Islet of Langerhans (tissue), 1 donor: ENCODE measurements around the gene HOXB9.

Experiments
- FAIRE-seq: peaks from one replicate; lab custom pipeline; 2011; peaks lifted over from hg19 to GRCh38; lab: Jason Lieb, UNC

HOXB9 gene

DNA sequence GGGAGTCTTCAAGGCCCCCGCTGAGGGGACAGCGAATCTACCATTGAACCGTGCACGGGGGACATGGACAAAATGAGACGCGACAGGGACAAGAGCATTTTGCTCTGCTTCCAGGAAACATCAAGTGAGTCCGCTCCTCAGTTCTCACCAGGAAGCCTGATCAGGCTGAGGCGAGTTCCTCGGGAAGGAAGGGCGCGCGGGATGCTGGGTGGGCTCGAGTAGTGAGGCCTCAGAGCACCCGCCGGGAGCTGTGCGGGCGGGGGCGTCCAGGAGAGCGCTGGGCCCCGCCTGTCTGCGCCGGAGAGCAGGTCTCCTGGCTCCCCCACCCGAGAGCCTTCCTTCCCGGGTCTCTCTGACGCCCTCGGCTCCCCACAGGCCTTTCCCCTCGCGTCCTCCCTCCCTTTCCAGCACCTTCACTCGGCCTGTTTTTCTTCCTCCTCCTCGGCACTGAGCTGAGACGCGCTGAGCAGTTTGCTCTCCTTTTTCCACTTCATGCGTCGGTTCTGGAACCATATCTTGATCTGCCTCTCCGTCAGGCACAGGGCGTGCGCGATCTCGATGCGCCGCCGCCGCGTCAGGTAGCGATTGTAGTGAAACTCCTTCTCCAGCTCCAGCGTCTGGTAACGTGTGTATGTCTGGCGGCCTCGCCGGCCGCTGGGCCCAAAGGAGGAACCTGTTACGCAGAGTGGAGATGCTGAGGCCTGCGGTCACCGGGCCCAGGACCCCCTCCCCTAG, 30.0 kb downstream of the HOXB9 start:
- FAIRE-seq: no peak

DNA sequence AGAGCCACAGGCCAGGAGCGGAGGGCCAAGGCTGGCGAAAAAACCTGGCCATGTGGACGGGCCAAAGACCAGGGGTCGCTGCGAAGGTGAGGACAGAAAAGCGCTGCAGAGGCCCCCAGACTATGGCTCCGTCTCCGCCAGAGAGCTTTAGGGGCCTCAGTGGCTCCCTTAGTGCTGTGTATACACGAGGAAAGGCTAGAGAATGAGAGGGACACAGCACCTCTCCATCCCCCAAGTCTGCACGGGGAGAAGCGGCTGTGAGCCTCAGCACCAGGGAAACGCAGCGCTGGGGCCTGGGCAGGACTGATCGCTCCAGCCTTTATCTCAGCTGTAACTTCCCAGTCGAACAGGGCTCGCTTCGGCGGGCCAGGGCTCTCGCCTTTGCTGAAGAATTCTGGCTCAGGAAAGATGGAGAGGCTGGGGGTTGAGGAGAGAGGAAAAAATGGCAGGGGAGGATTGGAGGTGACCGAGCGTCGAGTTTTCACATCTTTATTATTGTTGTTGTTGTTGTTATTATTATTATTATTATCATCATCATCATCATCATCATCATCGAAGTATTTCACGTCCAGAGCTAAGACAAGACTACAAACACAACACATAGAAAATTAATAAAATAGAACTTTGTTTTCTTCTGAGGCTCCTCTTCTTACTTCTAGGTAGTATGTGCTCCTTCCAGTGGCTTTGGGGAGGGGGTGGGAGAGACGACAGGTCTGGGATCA, 30.7 kb downstream of the HOXB9 start:
- no peak for FAIRE-seq

DNA sequence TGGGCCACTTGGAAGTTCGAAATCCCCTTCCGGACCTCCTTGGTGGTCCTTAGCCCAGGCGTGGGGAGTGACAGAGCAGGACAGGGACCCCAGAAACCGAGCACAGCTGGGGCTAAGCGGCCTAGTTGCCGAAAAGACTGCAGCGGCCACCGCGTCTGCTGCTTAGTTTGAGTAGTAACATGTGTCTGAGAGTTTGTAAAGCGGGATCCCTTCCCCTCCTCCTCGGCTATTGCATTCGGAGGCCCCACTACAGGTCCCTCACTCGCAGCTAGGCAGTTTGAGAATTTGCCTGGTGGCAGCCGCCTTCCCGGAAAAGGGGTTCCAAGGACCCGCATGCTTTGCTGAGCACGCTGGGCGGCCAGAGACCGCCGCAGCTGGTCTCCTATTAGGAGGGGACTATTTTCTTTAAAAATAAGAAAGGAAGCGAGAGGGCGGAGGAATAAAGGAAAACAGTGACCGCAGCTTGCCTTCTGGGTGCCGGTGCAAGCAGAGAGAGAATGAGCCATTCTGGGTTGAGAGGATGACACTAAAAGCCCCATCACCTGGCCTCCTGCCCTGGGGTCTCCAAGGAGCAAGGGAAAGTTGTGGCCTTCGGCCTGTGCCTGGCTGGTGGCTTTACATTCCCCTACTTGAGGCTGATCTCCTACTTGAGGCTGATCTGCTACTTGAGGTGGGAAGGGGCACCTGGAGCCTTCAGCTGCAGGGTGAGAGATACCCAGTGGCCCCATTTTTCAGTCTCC, 31.4 kb downstream of the HOXB9 start:
- FAIRE-seq: no peak

DNA sequence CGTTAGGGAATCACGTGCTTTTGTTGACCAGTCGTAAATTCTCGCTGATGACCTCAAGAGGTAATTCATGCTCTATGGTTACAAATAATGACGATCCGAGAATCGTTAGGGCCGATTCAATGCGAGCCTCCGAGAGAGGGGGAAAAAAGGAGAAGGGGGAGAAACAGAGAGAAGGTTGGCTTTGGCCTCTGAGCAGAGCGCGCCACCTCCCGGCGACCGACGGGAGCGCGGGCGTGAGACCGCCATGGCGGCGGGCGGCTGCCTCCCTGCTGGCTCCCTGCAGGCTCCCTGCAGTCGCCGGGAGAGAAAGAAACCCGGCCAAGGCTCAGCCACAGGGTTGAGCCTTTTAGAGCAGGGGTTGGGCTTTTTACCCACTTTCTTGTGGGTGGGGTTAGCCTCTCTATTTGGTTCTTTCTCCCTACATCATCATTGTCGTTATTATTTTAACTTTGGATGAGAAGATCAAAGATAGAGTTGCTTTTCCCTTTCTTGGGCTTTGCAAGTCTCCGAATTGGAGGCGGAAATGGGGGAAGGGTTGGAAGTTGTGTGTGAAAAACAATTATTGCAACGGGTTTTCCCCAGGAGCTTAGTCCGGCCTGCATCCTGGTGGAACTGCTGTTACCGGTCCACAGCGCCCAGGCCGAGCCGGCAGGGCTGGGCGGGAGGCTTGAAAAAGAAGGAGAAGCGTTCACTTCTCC, 32.2 kb downstream of the HOXB9 start:
- no peak for FAIRE-seq

DNA sequence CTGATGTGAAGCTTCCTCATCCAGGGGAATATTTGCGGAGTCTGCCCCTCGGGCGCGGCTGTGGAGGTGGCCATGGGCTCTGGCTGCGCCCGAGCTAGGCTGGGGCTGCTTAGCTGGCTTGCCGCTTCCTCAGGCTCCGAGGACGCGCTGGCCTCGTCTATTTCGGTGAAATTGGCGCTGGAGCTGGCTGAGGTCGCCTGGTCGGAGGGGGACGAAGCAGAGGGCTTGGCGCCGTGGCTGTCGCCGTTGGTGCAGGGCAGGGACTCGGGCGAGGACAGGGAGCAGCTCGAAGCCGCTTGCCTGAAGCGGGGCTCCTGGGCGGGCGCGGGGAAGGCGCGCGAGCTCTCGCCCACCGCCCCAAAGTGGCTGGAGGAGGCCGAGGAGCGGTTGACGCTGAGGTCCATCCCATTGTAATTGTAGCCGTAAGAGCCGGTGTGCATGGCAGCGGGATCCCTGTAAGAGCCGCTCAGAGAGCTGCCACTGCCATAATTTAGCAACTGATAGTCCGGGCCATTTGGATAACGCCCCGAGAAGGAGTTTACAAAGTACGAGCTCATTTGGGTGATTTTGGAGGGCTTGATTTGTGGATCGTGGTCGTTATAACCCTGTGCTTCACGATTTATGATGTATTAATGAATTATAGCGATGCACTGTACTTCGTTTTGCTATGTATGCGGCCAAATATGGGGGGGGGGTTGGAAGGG, 32.9 kb downstream of the HOXB9 start, which contains the start of gene HOXB5:
TSS of gene HOXB5 (minus strand) at position 654 of the 704 bp plus-strand sequence. CDS start at position 557, 97 bp downstream.
- FAIRE-seq: no peak

DNA sequence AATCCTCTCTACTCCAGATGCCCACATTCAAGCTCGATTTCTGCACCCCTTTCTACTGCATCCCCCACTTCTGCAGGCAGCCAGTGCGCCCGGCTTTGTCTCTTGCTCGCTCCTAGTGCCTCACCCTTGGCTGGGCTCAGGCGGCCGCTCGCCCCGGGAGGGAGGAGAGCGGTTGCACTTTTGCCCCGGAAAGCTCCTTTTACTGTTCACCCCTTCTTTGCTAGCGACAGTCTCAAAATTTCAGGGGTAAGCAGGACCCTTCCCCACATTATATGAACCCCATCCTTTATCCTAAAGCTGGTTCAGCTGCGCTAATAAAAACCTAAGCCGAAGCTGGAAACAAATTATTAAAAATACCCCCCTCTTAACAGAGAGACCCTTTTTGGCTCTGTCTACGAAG, 33.6 kb downstream of the HOXB9 start:
- no peak for FAIRE-seq

DNA sequence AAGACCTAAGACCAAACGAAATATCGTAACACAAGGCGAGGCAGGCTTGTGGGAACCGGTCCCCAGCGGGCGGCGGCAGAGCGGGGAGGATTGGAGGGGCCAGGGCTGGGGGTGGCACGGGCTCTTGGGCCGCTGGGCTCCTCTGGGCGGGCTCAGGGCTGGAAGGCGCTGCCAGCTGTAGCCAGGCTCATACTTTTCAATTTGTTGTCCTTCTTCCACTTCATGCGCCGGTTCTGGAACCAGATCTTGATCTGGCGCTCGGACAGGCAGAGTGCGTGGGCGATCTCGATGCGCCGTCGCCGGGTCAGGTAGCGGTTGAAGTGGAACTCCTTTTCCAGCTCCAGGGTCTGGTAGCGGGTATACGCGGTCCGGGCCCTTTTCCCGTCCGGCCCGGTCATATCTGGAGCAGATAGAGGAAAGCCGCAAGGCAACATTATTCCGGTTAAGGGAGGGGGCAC, 34.1 kb downstream of the HOXB9 start:
- no peak for FAIRE-seq

DNA sequence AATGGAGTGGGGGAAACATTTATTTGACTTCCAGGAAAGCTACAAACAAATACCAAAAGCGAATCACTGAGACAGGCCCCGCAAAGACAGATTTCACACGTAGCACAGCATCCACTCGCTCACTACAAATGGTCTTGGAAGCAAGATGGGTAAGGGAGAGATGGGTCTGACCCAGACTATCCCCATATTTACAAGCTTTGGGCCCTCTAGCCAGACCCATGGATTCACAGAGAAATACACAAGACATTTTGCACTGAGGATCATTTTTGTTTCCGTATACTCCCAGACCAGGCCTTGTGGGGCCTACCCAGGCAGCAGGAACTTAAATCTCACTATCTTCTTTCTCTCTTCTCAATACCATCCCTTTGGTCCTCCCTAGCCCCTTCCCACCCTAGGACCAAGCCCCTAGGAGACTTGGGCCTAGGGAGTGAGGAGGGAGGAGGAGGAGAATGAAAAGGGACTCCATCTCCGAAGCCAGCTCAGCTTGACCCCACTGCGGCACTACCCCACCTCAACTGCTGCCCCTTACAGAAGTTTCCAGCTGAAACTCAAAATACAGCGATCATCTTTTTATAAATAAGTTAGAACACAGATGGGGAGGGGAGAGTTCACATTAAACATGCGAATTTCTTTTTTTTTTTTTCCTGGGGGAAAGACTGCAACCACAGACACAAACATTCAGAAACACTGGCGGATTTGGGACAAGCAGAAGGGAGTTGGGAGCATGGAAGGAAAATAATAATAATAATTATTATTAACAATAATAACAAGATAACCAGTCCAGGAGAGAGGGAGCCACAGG, 34.7 kb downstream of the HOXB9 start:
- FAIRE-seq: no peak

DNA sequence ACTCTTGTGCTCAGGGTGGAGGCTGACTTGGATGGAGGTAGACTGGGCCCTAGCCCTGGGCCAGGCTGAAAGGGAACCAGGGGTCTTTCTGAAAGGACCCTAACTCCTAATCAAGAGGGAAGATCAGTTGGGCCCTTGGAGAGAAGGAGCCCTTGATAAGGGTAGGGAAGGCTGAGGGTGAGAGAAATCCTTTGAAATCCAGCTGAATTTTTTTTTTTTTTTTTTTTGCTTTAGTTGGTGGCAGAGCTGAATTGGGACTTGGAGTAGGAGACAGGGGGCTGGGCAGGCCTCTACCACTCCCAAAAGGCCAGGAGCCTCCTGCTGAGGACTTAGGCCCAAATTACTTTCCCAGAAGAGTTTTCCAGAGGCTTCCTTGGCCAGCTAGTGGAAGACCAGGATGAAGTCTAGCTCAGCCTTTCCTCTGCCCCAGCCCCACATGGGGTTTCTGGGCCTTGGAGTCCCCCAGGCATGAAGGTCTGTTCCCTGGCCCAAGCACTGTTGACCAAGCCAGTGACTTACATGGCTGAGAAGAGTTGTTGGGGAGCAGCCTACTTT, 35.5 kb downstream of the HOXB9 start:
- no peak for FAIRE-seq

DNA sequence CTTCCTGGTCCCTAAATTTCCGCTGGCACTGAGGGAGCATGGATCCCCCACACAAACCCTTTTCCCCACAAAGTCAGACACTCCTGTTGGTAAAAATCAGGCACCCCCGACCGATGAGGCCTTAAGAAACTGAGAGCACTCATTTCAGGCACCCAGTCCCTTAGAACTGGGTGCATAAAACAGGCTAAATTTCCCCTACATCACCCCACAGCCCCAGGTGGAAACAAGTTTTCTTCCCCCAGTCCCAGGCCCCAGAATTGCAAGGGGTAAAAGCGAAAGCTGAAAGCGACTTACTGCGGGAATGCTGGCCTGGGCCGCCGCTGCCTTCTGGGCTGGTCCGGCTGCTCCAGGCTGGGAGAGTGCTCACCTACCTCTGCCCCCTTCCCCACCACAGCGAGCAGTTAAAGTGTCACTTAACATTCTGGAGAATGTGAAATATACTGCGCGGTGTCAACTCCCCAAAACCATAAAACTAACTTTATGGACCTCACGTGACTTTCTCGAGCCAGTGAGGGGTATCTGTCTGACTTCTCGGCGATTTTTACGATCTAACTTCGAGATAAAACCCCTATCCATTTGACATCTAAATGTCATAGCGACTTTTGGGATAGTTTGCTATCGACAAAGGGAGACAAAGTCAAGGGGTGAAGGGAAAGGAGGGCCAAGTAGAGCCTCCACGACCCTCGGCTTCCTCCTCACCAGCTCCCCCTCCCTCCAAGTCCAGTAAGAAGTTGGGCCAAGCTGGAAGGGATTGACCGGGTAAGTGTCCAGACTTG, 36.1 kb downstream of the HOXB9 start, which contains the start of gene HOXB3:
TSS of gene HOXB3 (minus strand) at position 411 of the 776 bp plus-strand sequence. CDS start 37,767 bp downstream, outside the sequence.
- FAIRE-seq: no peak

DNA sequence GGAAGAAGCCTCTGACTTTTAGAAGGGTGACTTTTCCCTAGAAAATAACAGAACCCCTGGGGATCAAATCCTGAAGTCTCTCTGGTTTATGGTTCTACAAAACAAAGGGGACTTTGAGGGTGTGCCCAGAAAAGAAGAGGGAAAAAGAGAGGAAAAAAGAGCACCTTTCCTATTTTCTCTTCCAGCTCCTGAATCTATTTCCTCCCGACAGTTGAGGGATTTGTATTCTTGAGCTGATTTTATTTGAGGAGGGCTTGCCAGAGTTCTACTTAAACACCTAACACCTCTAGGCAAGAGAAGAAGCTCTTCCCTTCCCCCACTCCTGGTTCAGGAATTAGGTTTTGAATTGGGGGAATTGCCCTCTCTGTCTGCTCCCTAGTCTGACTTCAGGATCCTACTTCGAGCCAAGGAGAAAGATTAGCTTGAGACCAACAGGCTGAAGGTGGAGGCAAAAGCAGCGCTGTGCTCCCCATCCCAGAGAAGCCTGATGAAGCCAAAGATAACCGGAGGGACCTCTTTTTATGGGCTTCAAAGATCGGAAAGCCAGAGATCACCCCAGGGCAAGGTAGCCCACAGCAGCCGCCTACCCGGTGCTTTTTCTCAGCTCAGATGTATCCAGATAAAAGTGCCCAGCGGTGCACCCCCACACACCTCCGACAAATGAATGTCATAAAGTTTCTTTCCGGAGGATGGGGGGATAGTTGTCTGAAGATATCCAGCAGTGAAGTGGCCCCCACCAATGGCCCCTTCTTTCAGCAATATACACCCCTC, 36.9 kb downstream of the HOXB9 start:
- no peak for FAIRE-seq

DNA sequence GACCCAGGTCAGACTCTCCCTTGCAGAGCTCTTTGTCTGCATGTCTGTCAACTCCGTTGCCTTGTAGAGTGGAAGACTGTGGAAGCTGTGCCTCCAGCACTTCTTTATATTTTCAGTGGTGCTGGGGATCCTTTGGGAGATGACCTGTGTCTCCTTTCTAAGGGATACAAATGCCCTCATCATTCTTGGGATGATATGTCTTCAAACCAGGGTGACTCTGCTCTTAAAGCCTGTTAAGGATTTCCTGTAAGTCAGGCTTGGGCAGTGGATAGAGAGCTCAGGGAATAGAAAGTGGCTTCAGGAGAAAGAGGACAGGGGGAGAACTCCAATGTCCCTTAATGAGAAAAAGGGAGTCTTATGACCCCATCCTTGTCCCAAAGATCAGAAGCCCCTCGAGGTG, 37.6 kb downstream of the HOXB9 start:
- FAIRE-seq: no peak

DNA sequence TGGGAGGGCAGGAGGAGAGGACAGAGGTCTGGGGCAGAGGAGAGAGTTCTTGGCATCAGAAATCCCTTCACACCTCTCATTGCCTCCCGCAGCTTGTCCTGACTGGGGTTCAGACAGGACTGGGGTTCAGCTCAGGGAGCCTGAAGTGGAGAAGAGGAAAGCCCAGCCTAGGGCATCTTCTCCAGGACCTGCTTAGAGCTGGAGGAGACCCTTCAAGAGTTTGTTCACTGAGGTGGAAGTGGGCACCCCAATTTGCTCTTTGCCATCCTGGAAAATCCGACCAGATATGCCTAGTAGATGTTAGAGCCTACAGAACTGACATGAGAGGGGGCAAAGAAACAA, 38.1 kb downstream of the HOXB9 start:
- FAIRE-seq: no peak

DNA sequence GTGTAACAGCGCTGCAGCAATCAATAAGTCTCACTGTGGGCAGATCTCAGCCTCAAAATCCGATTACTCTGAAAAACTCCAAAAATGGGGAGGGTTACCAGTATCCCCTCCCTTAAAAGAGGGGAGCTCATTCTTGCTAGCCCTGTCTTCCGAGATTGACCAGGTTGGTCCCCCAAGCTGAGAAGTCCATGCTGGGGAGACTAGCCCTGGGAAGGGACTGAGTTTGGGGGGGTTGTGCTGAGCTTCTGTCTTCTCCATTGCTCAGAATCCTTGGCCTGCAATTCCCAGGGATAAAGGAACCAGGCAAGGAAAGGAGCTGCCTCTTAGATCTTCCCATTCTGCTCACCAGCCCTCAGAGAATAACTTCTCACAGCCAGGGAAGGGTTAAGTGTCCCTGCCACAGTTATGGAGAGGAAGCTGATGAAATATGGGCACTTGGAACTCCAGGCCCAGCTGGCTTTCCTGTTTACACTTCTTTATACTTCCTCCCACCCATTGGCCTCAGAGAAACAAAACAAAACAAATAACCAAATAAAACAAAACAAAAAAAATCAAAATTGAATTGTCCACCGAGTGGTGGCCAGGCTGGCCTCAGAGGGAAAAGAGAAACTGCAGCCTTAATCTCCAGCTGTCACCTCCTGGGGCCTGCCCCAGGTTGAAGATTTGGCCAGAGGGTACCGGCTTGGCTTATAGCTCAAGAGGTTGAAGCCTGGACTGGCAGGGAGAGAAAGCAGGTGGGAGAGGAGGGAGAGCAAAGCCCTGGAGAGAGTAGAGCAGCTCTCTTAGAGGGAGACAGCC, 38.7 kb downstream of the HOXB9 start:
- no peak for FAIRE-seq

DNA sequence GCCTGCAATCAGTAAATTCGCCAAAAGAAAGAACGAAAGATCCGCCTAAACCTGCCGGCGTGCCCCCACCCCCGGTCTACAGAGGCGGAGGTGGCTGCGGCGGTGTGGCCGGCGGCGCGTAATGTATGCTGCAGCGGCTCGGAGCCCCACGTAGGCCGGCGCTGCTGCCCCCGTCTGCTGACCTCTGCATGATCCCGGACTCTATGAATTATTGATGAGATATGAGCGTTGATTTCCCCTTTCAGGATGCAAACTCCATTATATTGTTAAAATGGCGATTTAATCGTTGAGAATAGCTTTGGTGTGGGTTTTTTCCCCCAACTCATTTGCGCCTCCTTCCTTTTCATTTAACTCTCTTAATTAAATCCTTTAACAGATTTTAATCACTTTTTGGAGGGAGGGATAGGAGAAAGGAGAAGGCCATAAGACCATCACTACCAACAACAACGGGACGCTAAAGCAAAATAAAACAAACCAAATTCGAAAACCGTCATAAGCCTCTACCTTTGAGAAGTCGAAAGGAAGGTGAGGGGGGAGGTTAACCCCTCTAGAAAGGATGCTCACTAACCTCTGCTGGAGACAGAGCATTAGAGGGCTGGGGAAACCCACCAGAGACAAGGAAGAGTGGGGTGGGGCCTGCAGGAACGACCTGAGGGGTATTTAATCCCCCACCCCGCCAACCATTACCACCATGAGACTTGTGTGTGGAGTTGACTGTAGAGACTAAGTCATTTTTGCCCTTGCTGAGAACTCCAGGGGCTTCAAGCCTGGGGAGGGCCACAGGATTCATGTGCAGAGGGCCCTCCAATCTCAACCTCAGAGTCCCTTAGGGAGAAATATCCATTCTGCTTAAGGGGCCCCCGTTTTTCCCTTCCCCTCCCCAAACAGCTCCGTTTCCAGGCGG, 39.6 kb downstream of the HOXB9 start:
- no peak for FAIRE-seq

DNA sequence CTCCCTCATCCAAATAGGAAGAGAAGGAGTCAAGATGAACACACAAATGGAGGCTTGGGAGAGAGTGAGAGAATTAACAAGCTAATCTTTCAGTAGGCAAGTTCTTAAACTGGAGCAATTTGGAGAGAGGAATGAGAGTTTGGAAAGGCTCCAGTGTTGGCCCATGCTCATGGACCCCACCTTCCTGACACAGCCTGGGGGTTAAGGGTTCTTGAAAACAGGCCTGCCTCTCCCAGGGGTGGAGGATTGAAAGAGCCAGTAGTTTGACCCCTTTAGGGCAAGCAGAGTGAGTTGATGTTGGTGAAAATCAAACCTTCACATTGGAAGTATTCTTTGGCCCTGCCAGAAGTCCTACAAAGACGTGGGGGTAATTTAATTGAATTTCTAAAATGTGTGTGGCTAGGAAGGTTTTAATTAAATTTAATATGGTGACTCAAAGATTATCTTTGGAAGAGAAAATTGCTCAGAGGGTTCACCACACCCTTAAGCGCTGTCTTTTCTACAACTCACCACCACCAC, 41.9 kb downstream of the HOXB9 start:
- FAIRE-seq: no peak

DNA sequence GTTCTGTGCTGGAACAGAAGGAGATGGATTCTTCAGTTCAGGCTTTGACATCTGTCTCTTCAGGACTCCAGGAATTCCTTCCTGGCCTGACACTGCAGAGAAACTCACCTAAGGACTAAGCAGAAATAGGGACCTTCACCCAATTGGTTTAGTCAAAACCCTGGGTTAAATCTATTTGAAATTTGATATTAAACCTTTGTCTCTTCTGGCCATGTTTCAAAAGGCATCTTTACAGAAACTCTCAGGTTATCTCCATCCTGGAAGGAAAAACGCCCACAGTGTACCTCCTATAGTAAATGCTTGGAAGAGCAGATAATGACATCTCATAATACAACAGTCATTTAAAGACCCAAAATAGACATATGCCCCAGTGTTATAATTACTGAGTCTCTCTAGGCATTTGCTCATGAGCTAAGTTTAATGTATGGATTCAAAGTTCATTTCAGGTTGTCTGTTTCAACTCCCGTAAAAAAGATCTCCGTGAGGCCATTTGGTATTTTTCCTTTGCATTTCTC, 42.4 kb downstream of the HOXB9 start:
- FAIRE-seq: no peak
